ENCODE results near the gene LEF1.

DNA sequence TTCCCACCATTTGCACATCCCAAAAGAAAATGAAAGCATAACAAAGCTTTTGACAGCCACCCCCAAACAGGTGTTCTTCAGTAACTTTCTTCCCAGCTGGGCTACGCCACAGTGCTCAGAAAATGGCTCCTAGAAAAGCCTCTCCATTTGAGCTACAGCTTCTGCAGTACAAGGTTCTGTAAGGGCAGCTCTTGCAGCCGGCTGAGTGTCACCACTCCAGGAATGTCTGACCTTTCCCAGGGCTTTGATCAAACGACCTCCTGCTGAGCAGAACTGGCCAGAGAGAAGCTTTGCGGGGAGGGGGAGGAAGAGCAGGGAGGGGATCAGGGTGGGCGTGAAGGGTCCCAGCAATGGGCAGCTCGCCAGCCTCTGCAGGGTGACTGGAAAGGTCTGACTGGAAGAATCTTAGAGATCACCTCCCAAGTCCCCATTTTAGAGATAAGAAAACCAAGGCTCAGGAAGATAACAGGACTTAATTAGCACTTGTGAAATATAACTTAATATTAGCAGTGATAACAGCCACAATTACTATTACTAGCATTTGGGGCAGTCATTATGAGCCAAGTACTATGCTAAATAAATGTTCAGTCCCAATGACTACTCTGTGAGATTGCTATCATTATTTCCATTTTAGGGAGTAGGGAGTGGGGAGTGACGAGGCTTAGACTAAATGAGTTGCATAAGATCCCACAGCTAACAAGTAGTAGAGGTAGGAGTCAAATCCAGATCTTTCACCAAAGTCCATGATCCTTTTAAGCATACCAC, 51.1 kb downstream of the LEF1 start:
- TF ChIP-seq POLR2A (IDR thresholded peaks at IDR 0.05; ENCODE audit: low read depth, low read length) = no peak
- TF ChIP-seq, protein P1, sequence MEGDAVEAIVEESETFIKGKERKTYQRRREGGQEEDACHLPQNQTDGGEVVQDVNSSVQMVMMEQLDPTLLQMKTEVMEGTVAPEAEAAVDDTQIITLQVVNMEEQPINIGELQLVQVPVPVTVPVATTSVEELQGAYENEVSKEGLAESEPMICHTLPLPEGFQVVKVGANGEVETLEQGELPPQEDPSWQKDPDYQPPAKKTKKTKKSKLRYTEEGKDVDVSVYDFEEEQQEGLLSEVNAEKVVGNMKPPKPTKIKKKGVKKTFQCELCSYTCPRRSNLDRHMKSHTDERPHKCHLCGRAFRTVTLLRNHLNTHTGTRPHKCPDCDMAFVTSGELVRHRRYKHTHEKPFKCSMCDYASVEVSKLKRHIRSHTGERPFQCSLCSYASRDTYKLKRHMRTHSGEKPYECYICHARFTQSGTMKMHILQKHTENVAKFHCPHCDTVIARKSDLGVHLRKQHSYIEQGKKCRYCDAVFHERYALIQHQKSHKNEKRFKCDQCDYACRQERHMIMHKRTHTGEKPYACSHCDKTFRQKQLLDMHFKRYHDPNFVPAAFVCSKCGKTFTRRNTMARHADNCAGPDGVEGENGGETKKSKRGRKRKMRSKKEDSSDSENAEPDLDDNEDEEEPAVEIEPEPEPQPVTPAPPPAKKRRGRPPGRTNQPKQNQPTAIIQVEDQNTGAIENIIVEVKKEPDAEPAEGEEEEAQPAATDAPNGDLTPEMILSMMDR (IDR thresholded peaks at IDR 0.05; ENCODE audit: extremely low read depth in 1 of 2, insufficient read depth in 1 of 2, low read depth in 1 of 2, low read length in 2 of 2) = no peak
- no peak for TF ChIP-seq POLR2AphosphoS5 (IDR thresholded peaks at IDR 0.05; ENCODE audit: insufficient read depth, low read depth, low read length)
- TF ChIP-seq, protein P2, sequence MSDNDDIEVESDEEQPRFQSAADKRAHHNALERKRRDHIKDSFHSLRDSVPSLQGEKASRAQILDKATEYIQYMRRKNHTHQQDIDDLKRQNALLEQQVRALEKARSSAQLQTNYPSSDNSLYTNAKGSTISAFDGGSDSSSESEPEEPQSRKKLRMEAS (IDR thresholded peaks at IDR 0.05; ENCODE audit: insufficient read depth, insufficient read length) = no peak
- no peak for TF ChIP-seq EZH2 (IDR thresholded peaks at IDR 0.05; ENCODE audit: borderline replicate concordance, low read depth, low read length, severe bottlenecking)
- no peak for TF ChIP-seq JUN (IDR thresholded peaks at IDR 0.05; ENCODE audit: borderline replicate concordance, insufficient read depth, insufficient read length, low read depth)
- no peak for TF ChIP-seq GATA2 (IDR thresholded peaks at IDR 0.05; ENCODE audit: insufficient read depth, insufficient read length, low read depth, low read length)
- no peak for TF ChIP-seq MYC (IDR thresholded peaks at IDR 0.05; ENCODE audit: low read depth, low read length)

Measured in endothelial cell of umbilical vein (primary cell).